Osteoblast (primary cell): ENCODE measurements around the gene MEG3. TPM values are rescaled to one million over a fixed set of nuclear protein-coding genes. Genes with fewer than 3 reads are reported as not detected.

Experiments used
- DNase-seq: peaks from one replicate; pipeline ENCODE4 v3.0.0; 2011; ENCODE audit warnings: low spot score, mixed read lengths; ENCODE audit not compliant: insufficient read length; ENCODE audit errors: missing footprints
- H2AFZ ChIP-seq: 2 replicates; pipeline ENCODE4 v1.6.0; 2011; ENCODE audit warnings: mild to moderate bottlenecking, low read length
- H3K27ac ChIP-seq: 2 replicates; pipeline ENCODE4 v1.5.1; 2011; ENCODE audit warnings: mild to moderate bottlenecking, low read depth, low read length, moderate library complexity
- H3K27me3 ChIP-seq: 2 replicates; pipeline ENCODE4 v1.6.0; 2012; ENCODE audit warnings: mild to moderate bottlenecking, control low read depth, inconsistent platforms, low read length, moderate library complexity; ENCODE audit not compliant: insufficient read depth
- H3K36me3 ChIP-seq: 2 replicates; pipeline ENCODE4 v1.5.1; 2011; ENCODE audit warnings: mild to moderate bottlenecking, low read length, control low read depth, moderate library complexity; ENCODE audit not compliant: insufficient read depth
- H3K4me1 ChIP-seq: 2 replicates; pipeline ENCODE4 v1.5.1; 2011; ENCODE audit warnings: mild to moderate bottlenecking, low read length, control low read depth, moderate library complexity; ENCODE audit not compliant: insufficient read depth
- H3K4me2 ChIP-seq: 2 replicates; pipeline ENCODE4 v1.6.0; 2011; ENCODE audit warnings: mild to moderate bottlenecking, low read length; ENCODE audit not compliant: insufficient read depth
- H3K4me3 ChIP-seq: fragments of 200-600 bp; sonication (generic); 3 replicates; pipeline ENCODE4 v1.5.1; 2012; ENCODE audit warnings: mild to moderate bottlenecking, low read length, inconsistent platforms; ENCODE audit not compliant: insufficient read depth
- H3K79me2 ChIP-seq: 2 replicates; pipeline ENCODE4 v1.6.0; 2012; ENCODE audit warnings: mild to moderate bottlenecking, low read length, control low read depth, inconsistent platforms; ENCODE audit not compliant: insufficient read depth
- H3K9me3 ChIP-seq: 2 replicates; pipeline ENCODE4 v1.5.1; 2011; ENCODE audit warnings: low read depth, low read length, control low read depth
- H4K20me1 ChIP-seq: 2 replicates; pipeline ENCODE4 v1.6.0; 2012; ENCODE audit warnings: mild to moderate bottlenecking, low read length, control low read depth; ENCODE audit not compliant: insufficient read depth
- CTCF ChIP-seq: IDR thresholded peaks from 2 replicates; pipeline ENCODE4 v1.5.1; 2011; ENCODE audit warnings: mild to moderate bottlenecking, low read depth, low read length, moderate library complexity; ENCODE audit errors: extremely low read depth
- total RNA-seq: library from RNA; depleted of rRNA; stranded (reverse); fragments of >200 nt; gene quantifications from 2 replicates; pipeline ENCODE4 v1.2.3, GENCODE V29; 2012

The MEG3 gene
- total RNA-seq, 1 donor: 200 TPM

GRCh38 chr14:100900837-100901390, 75.0 kb downstream of the MEG3 start:
- Histone ChIP-seq H3K27me3 (peaks cover 21% of the 10 kb centered on the region), H3K79me2 (peaks cover 20% of the 10 kb centered on the region), H3K4me1 (no peaks in the 10 kb centered on the region), H4K20me1 (peaks cover 4% of the 10 kb centered on the region), H3K9me3 (no peaks in the 10 kb centered on the region), H3K4me3 (no peak overlapping the region), H3K36me3 (peaks cover 43% of the 10 kb centered on the region), H3K27ac (no peak overlapping the region), H2AFZ (no peak overlapping the region), H3K4me2 (no peak overlapping the region)
- peak; percentile 58 for DNase-seq
- TF ChIP-seq CTCF: no peak

- H4K20me1 ChIP-seq: peaks cover 4% of the 10 kb centered on the region
- H2AFZ ChIP-seq: no peak overlapping the region
- peaks cover 43% of the 10 kb centered on the region for H3K36me3 ChIP-seq
Measured at GRCh38 chr14:100901391-100902183, 75.7 kb downstream of the MEG3 start.

GRCh38 chr14:100902295-100903133, 76.6 kb downstream of the MEG3 start:
- Histone ChIP-seq H3K4me1 (no peaks in the 10 kb centered on the region), H4K20me1 (peaks cover 4% of the 10 kb centered on the region), H3K27ac (no peak overlapping the region), H3K9me3 (no peaks in the 10 kb centered on the region), H3K79me2 (peaks cover 20% of the 10 kb centered on the region), H3K27me3 (peaks cover 21% of the 10 kb centered on the region), H2AFZ (no peak overlapping the region), H3K36me3 (peaks cover 51% of the 10 kb centered on the region), H3K4me2 (no peak overlapping the region), H3K4me3 (no peak overlapping the region)
- DNase-seq: peak; percentile 47
- TF ChIP-seq CTCF: no peak

More at GRCh38 chr14:100901391-100902183, 75.7 kb downstream of the MEG3 start:
- H3K4me3 ChIP-seq: no peak overlapping the region
- DNase-seq: peak; percentile 72
- H3K27ac ChIP-seq: no peak overlapping the region
- TF ChIP-seq CTCF: no peak
- H3K79me2 ChIP-seq: peaks cover 19% of the 10 kb centered on the region
- H3K4me2 ChIP-seq: no peak overlapping the region
- no peaks in the 10 kb centered on the region for H3K9me3 ChIP-seq
- no peaks in the 10 kb centered on the region for H3K4me1 ChIP-seq
- H3K27me3 ChIP-seq: peaks cover 21% of the 10 kb centered on the region

GRCh38 chr14:100903134-100903468, 77.2 kb downstream of the MEG3 start:
- DNase-seq: peak; percentile 77
- peaks cover 21% of the 10 kb centered on the region for H3K27me3 ChIP-seq
- H3K4me2 ChIP-seq: no peak overlapping the region
- no peak overlapping the region for H3K27ac ChIP-seq
- no peak overlapping the region for H2AFZ ChIP-seq
- peaks cover 52% of the 10 kb centered on the region for H3K36me3 ChIP-seq
- H3K79me2 ChIP-seq: peaks cover 23% of the 10 kb centered on the region
- no peak for TF ChIP-seq CTCF
- H3K9me3 ChIP-seq: no peaks in the 10 kb centered on the region
- no peak overlapping the region for H3K4me3 ChIP-seq
- no peaks in the 10 kb centered on the region for H3K4me1 ChIP-seq
- H4K20me1 ChIP-seq: peaks cover 4% of the 10 kb centered on the region
